Measurements from ENCODE around the gene QKI. TPM values are rescaled to one million over a fixed set of nuclear protein-coding genes. Genes with fewer than 3 reads are reported as not detected.

The QKI gene
- total RNA-seq, 1 donor from 2014 or later: 72.1 TPM

DNA sequence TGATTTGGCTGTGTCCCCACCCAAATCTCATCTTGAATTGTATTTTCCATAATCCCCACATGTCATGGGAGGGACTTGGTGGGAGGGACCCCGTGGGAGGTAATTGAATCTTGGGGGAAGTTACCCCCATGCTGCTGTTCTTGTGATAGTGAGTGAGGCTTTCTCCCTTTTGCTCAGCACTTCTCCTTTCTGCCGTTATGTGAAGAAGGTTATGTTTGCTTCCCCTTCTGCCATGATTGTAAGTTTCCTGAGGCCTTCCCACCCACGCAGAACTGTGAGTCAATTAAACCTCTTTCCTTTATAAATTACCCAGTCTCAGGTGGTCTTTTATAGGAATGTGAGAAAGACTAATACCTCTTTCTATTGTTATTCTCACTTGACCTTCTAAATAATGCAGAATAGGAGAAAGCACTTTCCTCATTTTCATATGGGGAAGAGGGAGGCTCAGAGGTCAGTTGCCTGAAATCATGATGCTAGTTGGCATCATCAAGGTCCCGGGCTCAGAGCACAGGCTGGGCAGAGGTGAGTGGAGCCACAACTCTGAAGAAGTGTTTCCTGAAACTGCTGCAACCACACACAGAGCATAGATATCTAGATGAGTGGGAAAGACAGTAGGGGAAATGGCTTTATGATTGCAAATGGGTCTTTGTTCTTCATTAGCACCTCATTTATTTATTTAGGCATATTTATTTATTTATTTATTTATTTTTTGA, 191.0 kb downstream of the QKI start:
- intact Hi-C loops (cut with micrococcal nuclease): no loop called here

DNA sequence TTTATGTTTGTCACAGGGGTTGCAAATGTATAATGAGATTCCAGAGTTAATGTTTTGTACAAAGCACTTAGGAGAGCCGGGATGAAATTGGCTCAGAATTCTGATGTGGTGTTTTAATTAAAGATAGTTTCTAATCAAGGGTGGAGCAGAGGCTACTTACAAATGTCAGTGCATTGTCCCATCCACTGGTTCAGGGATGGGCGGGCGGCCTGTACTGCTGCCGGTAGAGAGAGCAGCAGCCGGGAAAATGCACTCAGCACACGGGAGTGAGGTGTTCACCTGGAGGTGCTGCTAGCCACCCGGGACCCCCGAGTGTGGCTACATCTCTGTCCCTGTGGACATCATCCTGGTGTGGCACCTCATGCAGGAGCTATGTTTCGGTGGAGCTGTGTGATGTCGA, 193.3 kb downstream of the QKI start:
- intact Hi-C loops (cut with micrococcal nuclease): no loop called here

DNA sequence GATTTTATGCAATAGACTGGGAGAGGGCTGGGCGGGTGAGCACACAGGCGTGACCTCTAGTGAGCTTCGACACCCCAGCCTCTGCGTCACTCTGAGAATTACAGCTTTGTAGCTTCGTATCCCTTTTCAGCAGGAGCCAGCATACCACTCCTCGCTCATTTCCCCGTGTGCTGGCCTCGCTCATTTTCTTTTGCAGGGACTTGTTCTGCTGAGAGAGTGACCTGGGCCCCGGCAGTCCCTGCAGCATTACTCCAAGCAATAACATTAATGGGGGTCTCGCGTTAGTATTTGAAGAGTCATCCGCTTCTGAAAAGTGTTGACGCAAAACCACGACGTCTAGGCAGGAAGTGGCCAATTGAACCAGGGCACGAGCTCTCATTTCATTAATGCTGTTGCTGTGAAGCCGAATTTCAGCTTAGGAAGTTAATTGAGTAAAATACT, 193.7 kb downstream of the QKI start:
- intact Hi-C loops (cut with micrococcal nuclease): no loop called here

DNA sequence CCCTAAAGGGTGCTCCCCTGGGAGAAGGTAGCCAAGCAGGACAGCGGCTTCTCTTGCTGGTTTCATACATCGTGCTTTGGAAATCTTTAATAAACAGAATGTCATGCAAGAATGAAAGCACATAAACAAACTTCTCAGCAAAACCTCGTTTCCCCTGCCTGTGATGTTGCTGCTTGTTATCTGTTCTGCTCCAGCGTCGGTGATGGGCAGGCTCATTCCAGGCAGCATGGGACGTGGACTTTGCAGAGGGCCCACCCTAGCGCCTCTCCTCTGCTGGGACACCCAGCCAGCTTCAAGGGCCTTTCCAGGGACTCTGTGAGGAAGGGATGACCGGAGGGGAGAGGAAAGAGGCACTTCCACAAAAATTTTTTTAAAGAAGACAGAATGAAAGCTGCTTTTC, 197.7 kb downstream of the QKI start:
- intact Hi-C loops (cut with micrococcal nuclease): no loop called here

DNA sequence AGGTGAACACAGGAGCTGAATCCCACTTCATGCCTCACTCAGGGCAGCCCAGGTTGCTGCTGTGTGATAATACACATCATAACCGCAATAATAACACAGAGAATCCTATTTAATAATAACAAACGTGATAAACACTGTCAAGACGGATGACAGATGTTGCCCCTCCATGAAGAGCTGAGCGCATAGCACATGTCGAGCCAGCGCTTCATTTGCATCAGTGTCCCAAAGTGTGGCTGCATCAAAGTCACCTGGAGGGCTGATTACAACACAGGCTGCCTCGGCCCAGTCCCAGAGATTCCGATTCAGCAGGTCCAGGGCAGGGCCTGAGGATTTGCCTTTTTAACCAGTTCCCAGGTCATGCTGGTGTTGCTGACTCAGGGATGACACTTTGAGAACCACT, 198.5 kb downstream of the QKI start:
- intact Hi-C loops (cut with micrococcal nuclease): no loop called here

DNA sequence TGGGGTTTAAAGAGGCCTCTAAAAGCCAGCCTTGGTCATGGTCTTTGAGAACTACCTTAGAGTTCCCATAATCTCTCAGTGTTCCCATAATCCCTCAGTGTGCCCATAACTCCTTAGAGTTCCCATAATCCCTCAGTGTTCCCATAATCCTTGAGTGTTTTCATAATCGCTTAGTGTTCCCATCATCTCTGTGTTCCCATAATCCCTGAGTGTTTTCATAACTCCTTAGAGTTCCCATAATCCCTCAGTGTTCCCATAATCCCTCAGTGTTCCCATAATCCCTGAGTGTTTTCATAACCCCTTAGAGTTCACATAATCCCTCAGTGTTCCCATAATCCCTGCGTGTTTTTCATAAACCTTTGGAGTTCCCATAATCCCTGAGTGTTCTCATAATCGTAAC, 199.2 kb downstream of the QKI start:
- intact Hi-C loops (cut with micrococcal nuclease): no loop called here

DNA sequence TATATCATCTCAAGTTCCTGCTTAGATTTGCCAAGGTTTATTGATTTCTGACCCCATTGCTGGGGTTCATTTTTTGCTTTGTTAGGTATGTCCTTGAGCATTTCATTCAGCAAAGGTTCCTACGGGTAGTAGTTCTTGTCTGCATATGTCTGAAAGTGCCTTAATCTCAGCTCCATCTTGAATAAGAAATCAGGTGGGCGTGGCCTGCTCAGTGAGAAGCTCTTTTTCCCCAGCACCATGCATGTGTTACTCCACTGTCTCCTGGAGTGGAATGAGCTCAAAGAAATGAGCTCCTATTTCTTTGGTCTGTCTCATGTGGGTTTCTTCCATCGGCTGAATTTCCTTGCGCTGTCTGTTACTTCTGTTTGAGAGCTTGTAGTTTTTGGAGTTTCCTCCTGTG, 201.9 kb downstream of the QKI start:
- intact Hi-C loops (cut with micrococcal nuclease): no loop called here

DNA sequence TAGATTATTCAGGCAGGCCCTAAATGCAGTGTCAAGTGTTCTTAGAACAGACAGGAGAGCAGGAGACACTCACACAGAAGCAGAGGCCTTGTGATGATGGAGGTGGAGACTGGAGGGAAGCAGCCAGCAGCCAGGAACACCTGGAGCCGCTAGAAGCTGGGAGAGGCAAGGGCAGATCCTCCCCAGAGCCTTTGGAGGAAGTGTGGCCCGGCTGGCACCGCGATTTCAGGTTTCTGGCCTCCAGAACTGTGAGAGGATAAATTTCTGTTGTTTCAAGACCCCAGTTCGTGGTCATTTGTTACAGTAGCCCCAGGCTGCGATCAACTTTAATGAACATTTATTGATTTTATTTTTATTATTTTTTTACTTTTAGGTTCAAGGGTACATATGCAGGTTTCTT, 203.0 kb downstream of the QKI start:
- intact Hi-C loops (cut with micrococcal nuclease): no loop called here

DNA sequence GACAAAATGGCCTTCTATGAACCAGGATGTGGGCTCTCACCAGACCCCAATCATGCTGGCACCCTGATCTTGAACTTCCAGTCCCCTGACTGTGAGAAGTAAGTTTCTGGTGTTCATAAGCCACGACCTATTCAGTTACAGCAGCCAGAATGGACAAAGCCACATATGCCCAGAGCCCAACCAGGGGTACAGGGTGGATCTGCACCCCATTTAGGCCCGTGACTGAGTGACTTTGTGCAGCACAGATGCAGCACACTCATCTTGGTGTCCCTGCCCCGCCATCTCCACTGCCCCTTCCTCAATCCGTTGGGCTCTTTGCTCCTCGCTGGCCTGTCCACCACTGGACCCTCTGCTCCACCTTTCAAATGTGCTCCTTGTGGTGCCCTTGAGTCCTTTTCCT, 205.6 kb downstream of the QKI start:
- intact Hi-C loops (cut with micrococcal nuclease): no loop called here

DNA sequence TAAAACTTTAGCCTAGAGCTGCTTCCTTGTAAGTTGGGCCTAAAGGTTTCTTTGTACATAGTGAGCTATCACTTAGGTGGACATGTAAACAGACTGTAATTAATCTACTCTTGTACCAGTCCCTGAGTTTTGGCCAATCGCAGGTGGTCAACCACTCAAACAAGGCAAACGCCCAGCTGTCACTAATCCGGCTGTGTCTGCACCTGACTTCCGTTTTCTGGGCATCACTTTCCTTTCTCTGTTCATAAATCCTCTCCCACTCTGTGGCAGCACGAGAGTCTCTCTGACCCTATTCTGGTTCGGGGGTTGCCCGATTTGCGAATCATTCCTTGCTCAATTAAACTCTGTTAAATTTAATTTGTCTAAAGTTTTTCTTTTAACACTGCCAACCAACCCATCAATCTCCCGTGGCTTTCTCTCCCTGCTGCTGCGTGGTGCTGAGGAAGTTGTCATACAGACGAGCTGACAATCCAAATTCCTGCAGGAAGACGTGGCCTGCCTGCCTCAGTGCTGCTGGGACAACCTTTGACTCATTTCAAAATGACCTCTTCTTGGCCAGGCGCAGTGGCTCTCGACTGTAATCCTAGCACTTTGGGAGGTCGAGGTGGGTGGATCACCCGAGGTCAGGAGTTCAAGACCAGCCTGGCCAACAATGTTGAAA, 206.3 kb downstream of the QKI start:
- intact Hi-C loops (cut with micrococcal nuclease): no loop called here

DNA sequence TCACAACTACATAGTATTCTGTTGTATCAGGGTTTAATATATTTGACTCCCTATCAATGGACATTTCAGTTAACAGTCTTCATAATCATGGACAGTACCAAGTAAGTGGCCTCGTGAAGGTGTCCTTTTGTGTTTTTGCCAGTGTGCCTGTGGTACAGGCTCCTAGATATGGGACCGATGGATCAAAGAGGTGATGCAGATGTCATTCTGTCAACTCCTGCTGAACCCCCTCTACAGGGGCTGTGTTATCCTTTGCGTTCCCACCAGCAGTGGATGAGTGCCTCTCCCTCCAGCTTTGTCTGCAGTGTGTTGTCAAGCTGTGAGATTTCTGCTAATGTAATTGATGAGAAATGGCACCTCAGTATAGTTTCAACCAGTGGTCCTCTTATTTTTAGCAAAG, 210.7 kb downstream of the QKI start:
- intact Hi-C loops (cut with micrococcal nuclease): no loop called here

DNA sequence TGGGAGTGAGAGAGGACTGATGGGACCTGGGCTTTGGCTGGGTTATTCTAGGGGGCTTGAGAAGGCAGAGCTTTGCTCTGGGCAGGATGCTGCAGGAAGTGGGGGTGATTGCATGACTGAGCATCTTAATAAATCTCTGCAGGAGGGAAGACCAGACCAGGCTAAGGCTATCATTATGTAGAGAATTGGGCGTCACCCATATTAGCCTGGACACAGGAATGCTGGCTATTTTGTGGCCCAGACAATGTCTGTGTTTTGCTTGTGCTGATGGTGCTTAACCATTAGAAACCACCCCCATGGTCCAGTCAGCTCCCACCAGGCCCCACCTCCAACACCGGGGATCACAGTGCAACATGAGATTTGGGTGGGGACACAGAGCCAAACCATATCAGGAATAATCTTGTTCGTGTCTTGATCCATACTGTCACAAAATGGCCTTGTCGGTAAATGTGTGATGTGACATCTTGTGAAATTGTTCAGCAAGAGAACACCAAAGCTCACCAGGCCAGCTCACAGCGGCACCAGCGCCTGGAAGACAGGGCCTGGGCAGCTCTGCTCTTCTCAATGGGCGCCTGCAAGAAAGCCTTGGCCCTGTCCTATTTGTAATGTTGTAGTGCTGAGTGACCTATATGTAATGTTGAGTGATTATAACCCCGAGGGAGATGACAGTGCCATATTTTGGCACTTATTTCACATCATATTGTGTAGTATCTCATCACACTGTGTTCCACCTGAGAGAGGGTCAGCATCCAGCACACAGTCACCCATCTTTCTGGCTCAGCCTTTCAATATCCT, 211.8 kb downstream of the QKI start:
- intact Hi-C loops (cut with micrococcal nuclease): no loop called here

DNA sequence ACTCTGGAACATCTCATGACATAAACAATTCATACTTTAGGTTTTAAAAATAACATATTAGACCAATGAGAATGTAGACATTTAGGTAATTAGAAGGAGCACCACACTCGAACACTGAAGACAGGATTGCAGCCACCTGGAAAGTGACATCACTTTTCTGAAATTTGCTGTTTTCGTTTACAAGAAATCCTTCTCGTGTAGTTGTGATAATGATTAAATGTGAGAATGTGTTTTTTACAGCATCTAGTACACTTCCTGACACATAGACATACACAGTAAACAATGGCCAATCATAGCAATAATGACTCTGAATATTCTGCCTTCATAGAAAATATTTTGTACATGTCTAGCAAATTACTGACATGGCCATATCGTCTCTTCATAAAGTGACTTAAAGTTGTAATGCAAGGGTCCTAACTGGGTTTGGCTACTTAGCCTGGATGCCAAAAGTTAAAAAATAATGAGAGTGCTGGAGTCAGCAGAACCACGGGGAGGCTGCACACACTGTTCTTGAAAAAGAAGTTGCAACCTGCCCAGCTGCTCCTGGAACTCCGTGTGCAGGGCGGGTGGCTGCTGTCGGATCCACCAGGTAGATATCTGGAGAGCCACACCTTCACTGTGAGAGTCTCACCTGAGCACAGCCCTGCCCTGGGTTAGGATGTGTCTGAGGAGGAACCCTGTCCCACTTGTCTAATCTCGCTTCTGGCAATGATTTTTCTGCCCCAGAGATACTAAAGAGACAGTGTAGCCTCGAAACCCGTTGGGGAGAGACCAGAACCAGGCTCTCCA, 212.9 kb downstream of the QKI start:
- intact Hi-C loops (cut with micrococcal nuclease): no loop called here
